ENCODE data around the gene CNGB1.

CNGB1 gene

GRCh38 chr16:57867000-57867561 is 103.8 kb downstream of the CNGB1 start:
- H3K27ac ChIP-seq (ENCODE audit: low read depth, low read length, poor library complexity, severe bottlenecking), result no peak overlapping the region
- H2AFZ ChIP-seq (ENCODE audit: low read length), result no peak overlapping the region
- H3K9ac ChIP-seq (ENCODE audit: low read length), result no peak overlapping the region
- H3K4me2 ChIP-seq (ENCODE audit: low read length), result no peak overlapping the region
- H3K9me2 ChIP-seq (ENCODE audit: low read depth, low read length), result no peaks in the 10 kb centered on the region
- no peaks in the 10 kb centered on the region; the same call in 1 of the 2 replicates for H3K27me3 ChIP-seq (ENCODE audit: insufficient read depth, low read length)
- H3K4me3 ChIP-seq (ENCODE audit: low read depth, low read length, poor library complexity, severe bottlenecking), result no peak overlapping the region
- no peaks in the 10 kb centered on the region for H3F3A ChIP-seq (ENCODE audit: insufficient read depth, low read length)
- no peak for TF ChIP-seq EZH2 (IDR thresholded peaks at IDR 0.05; ENCODE audit: borderline replicate concordance, low read length)
- TF ChIP-seq CTCF (IDR thresholded peaks at IDR 0.05; ENCODE audit: low read length), result no peak
- H3K36me3 ChIP-seq (ENCODE audit: insufficient read depth, low read length), result no peaks in the 10 kb centered on the region
- no peaks in the 10 kb centered on the region for H3K9me3 ChIP-seq (ENCODE audit: low read length)
- no peaks in the 10 kb centered on the region for H3K4me1 ChIP-seq (ENCODE audit: insufficient read depth, low read length, severe bottlenecking)
- no peaks in the 10 kb centered on the region for H4K20me1 ChIP-seq (ENCODE audit: insufficient read depth, low read length)
- H3K79me2 ChIP-seq (ENCODE audit: insufficient read depth, low read length), result no peaks in the 10 kb centered on the region

GRCh38 chr16:57866529-57866918 is 104.4 kb downstream of the CNGB1 start:
- Histone ChIP-seq H3K9me3 (ENCODE audit: low read length) (no peaks in the 10 kb centered on the region), H3K9ac (ENCODE audit: low read length) (no peak overlapping the region), H3K27ac (ENCODE audit: low read depth, low read length, poor library complexity, severe bottlenecking) (no peak overlapping the region), H3K79me2 (ENCODE audit: insufficient read depth, low read length) (no peaks in the 10 kb centered on the region), H3K27me3 (ENCODE audit: insufficient read depth, low read length) (no peaks in the 10 kb centered on the region; the same call in 1 of the 2 replicates), H3K4me3 (ENCODE audit: low read depth, low read length, poor library complexity, severe bottlenecking) (no peak overlapping the region), H3K36me3 (ENCODE audit: insufficient read depth, low read length) (no peaks in the 10 kb centered on the region), H3F3A (ENCODE audit: insufficient read depth, low read length) (no peaks in the 10 kb centered on the region), H3K4me1 (ENCODE audit: insufficient read depth, low read length, severe bottlenecking) (no peaks in the 10 kb centered on the region), H4K20me1 (ENCODE audit: insufficient read depth, low read length) (no peaks in the 10 kb centered on the region), H2AFZ (ENCODE audit: low read length) (no peak overlapping the region), H3K4me2 (ENCODE audit: low read length) (no peak overlapping the region), H3K9me2 (ENCODE audit: low read depth, low read length) (no peaks in the 10 kb centered on the region)
- TF ChIP-seq CTCF (IDR thresholded peaks at IDR 0.05; ENCODE audit: low read length), result no peak
- TF ChIP-seq EZH2 (IDR thresholded peaks at IDR 0.05; ENCODE audit: borderline replicate concordance, low read length), result no peak

GRCh38 chr16:57865746-57866528 is 105.0 kb downstream of the CNGB1 start:
- no peaks in the 10 kb centered on the region for H3K9me2 ChIP-seq (ENCODE audit: low read depth, low read length)
- no peak overlapping the region for H3K9ac ChIP-seq (ENCODE audit: low read length)
- no peaks in the 10 kb centered on the region for H4K20me1 ChIP-seq (ENCODE audit: insufficient read depth, low read length)
- H2AFZ ChIP-seq (ENCODE audit: low read length), result no peak overlapping the region
- H3K4me1 ChIP-seq (ENCODE audit: insufficient read depth, low read length, severe bottlenecking), result no peaks in the 10 kb centered on the region
- no peak overlapping the region for H3K27ac ChIP-seq (ENCODE audit: low read depth, low read length, poor library complexity, severe bottlenecking)
- no peaks in the 10 kb centered on the region for H3F3A ChIP-seq (ENCODE audit: insufficient read depth, low read length)
- no peaks in the 10 kb centered on the region for H3K36me3 ChIP-seq (ENCODE audit: insufficient read depth, low read length)
- H3K4me3 ChIP-seq (ENCODE audit: low read depth, low read length, poor library complexity, severe bottlenecking), result no peak overlapping the region
- H3K79me2 ChIP-seq (ENCODE audit: insufficient read depth, low read length), result no peaks in the 10 kb centered on the region
- TF ChIP-seq CTCF (IDR thresholded peaks at IDR 0.05; ENCODE audit: low read length) (no peak), EZH2 (IDR thresholded peaks at IDR 0.05; ENCODE audit: borderline replicate concordance, low read length) (no peak)
- H3K4me2 ChIP-seq (ENCODE audit: low read length), result no peak overlapping the region
- H3K9me3 ChIP-seq (ENCODE audit: low read length), result no peaks in the 10 kb centered on the region
- no peaks in the 10 kb centered on the region for H3K27me3 ChIP-seq (ENCODE audit: insufficient read depth, low read length)

Data from OCI-LY1 (cell line).